ENCODE data around the gene PTPRD. TPM values are rescaled to one million over a fixed set of nuclear protein-coding genes. Genes with fewer than 3 reads are reported as not detected.

The PTPRD gene
- total and polyA plus RNA-seq, 2 experiments from 2014 or later, result 11.5 to 58.0 TPM

DNA sequence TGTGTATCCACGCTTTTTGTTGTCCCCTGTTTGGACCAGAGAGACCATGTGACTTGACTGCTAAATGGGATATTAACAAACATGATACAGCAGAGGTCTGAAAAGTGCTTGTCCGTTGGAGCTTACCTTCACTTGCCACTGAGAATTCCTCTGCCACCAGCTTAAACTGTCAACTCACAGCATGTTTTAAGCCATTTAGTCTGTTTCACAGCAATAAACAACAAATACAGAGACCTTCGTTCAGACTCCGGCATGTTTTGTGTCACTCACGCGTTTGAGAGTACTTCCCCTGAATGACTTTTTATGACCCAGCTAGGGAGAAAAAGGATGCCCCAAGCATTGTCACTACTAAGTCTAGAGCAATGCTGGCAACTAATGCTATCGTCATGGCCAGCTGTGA, 173.8 kb downstream of the PTPRD start:
- no peaks in the 10 kb centered on the region for H4K20me1 ChIP-seq (replicated peaks; ENCODE audit: insufficient read depth)
- Mint-ChIP-seq H3K27me3 (ENCODE audit: insufficient read depth, low read depth, poor library complexity) (no peaks in the 10 kb centered on the region), H3K36me3 (ENCODE audit: low read depth) (no peaks in the 10 kb centered on the region), H3K4me3 (no peak overlapping the region), H3K27ac (no peak overlapping the region), H3K9me3 (no peaks in the 10 kb centered on the region), H3K4me1 (peaks cover 20% of the 10 kb centered on the region)
- no peaks in the 10 kb centered on the region for H3K79me2 ChIP-seq (replicated peaks; ENCODE audit: insufficient read depth)
- H3K4me1 ChIP-seq (ENCODE audit: insufficient read depth), result peaks cover 12% of the 10 kb centered on the region
- peak overlapping the region; percentile 44; the same call in 1 of the 2 replicates for H2AFZ ChIP-seq
- no peaks in the 10 kb centered on the region for H3K9me2 ChIP-seq (ENCODE audit: insufficient read depth)
- no peak overlapping the region for H3K4me2 ChIP-seq
- H3K36me3 ChIP-seq (ENCODE audit: insufficient read depth), result no peaks in the 10 kb centered on the region
- no peak overlapping the region for H3K4me3 ChIP-seq
- DNase-seq (ENCODE audit: low spot score) (no peak), ATAC-seq (no peak)
- TF ChIP-seq JUNB (IDR thresholded peaks at IDR 0.05; ENCODE audit: unreplicated experiment), result no peak
- TF ChIP-seq ZNF462 (CRISPR knock-in tag; IDR thresholded peaks at IDR 0.05), result no peak
- TF ChIP-seq CREB1 (CRISPR knock-in tag; IDR thresholded peaks at IDR 0.05; ENCODE audit: low read depth), result no peak
- no peak for TF ChIP-seq ZNF114 (CRISPR knock-in tag; IDR thresholded peaks at IDR 0.05)
- TF ChIP-seq EZH2 (IDR thresholded peaks at IDR 0.05; ENCODE audit: low read depth, unreplicated experiment), result no peak
- TF ChIP-seq STAT1 (IDR thresholded peaks at IDR 0.05; ENCODE audit: unreplicated experiment), result no peak
- TF ChIP-seq, protein P1, sequence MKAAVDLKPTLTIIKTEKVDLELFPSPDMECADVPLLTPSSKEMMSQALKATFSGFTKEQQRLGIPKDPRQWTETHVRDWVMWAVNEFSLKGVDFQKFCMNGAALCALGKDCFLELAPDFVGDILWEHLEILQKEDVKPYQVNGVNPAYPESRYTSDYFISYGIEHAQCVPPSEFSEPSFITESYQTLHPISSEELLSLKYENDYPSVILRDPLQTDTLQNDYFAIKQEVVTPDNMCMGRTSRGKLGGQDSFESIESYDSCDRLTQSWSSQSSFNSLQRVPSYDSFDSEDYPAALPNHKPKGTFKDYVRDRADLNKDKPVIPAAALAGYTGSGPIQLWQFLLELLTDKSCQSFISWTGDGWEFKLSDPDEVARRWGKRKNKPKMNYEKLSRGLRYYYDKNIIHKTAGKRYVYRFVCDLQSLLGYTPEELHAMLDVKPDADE (IDR thresholded peaks at IDR 0.05), result no peak
- TF ChIP-seq ZNF331 (CRISPR knock-in tag; IDR thresholded peaks at IDR 0.05; ENCODE audit: low read depth), result no peak
- no peak for TF ChIP-seq POLR2AphosphoS5 (IDR thresholded peaks at IDR 0.05; ENCODE audit: low read depth)
- TF ChIP-seq REST (IDR thresholded peaks at IDR 0.05; ENCODE audit: unreplicated experiment), result no peak
- TF ChIP-seq, protein P2, sequence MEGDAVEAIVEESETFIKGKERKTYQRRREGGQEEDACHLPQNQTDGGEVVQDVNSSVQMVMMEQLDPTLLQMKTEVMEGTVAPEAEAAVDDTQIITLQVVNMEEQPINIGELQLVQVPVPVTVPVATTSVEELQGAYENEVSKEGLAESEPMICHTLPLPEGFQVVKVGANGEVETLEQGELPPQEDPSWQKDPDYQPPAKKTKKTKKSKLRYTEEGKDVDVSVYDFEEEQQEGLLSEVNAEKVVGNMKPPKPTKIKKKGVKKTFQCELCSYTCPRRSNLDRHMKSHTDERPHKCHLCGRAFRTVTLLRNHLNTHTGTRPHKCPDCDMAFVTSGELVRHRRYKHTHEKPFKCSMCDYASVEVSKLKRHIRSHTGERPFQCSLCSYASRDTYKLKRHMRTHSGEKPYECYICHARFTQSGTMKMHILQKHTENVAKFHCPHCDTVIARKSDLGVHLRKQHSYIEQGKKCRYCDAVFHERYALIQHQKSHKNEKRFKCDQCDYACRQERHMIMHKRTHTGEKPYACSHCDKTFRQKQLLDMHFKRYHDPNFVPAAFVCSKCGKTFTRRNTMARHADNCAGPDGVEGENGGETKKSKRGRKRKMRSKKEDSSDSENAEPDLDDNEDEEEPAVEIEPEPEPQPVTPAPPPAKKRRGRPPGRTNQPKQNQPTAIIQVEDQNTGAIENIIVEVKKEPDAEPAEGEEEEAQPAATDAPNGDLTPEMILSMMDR (conservative IDR thresholded peaks at IDR 0.05; ENCODE audit: low read depth in 2 of 2), result no peak
- TF ChIP-seq EZH2phosphoT487 (IDR thresholded peaks at IDR 0.05; ENCODE audit: unreplicated experiment), result no peak
- no peak for TF ChIP-seq NANOG (IDR thresholded peaks at IDR 0.05; ENCODE audit: borderline replicate concordance)
- H3K27me3 ChIP-seq (ENCODE audit: insufficient read depth), result no peaks in the 10 kb centered on the region
- H3F3A ChIP-seq (replicated peaks; ENCODE audit: low read depth), result no peaks in the 10 kb centered on the region
- no peak overlapping the region for H3K27ac ChIP-seq (ENCODE audit: low read depth)
